Astrocyte (in vitro differentiated cells and primary cell): ENCODE measurements around the gene ANKH. TPM values are rescaled to one million over a fixed set of nuclear protein-coding genes. Genes with fewer than 3 reads are reported as not detected.

Experiments used
- DNase-seq: peaks from one replicate; pipeline ENCODE4 v3.0.0-alpha.2; 2010; ENCODE audit warnings: low read depth
- FAIRE-seq: peaks from 2 replicates; lab custom pipeline; 2011; peaks lifted over from hg19 to GRCh38; lab: Jason Lieb, UNC
- H2AFZ ChIP-seq: 2 replicates; pipeline ENCODE4 v1.6.0; 2012; ENCODE audit warnings: low read depth, low read length, inconsistent platforms
- H3K27ac ChIP-seq: 2 replicates; pipeline ENCODE4 v1.5.1; 2011; ENCODE audit warnings: low read depth, low read length, inconsistent platforms
- H3K27me3 ChIP-seq: 2 replicates; pipeline ENCODE4 v1.6.0; 2011; ENCODE audit warnings: low read length, inconsistent platforms; ENCODE audit not compliant: insufficient read depth
- H3K36me3 ChIP-seq: 2 replicates; pipeline ENCODE4 v1.5.1; 2011; ENCODE audit warnings: low read length, inconsistent platforms; ENCODE audit not compliant: insufficient read depth
- H3K4me1 ChIP-seq: 2 replicates; pipeline ENCODE4 v1.5.1; 2011; ENCODE audit warnings: low read length, inconsistent platforms; ENCODE audit not compliant: insufficient read depth
- H3K4me2 ChIP-seq: 2 replicates; pipeline ENCODE4 v1.6.0; 2012; ENCODE audit warnings: low read length, inconsistent platforms
- H3K4me3 ChIP-seq: 2 replicates; pipeline ENCODE4 v1.5.1; 2011; ENCODE audit warnings: low read depth, mild to moderate bottlenecking, low read length, inconsistent platforms; ENCODE audit not compliant: insufficient read depth
- H3K79me2 ChIP-seq: 2 replicates; pipeline ENCODE4 v1.6.0; 2012; ENCODE audit warnings: mild to moderate bottlenecking, low read length, inconsistent platforms; ENCODE audit not compliant: insufficient read depth
- H3K9ac ChIP-seq: 2 replicates; pipeline ENCODE4 v1.6.0; 2012; ENCODE audit warnings: mild to moderate bottlenecking, low read length, inconsistent platforms
- H3K9me3 ChIP-seq: 2 replicates; pipeline ENCODE4 v1.5.1; 2012; ENCODE audit warnings: low read depth, mild to moderate bottlenecking, low read length, inconsistent platforms; ENCODE audit not compliant: insufficient read depth
- H4K20me1 ChIP-seq: 2 replicates; pipeline ENCODE4 v1.6.0; 2012; ENCODE audit warnings: low read length, inconsistent platforms; ENCODE audit not compliant: insufficient read depth
- H3K27ac Mint-ChIP-seq: one replicate; pipeline ENCODE4 v1.8.0; 2021; ENCODE audit warnings: mild to moderate bottlenecking, mixed read lengths; ENCODE audit not compliant: unreplicated experiment
- H3K27me3 Mint-ChIP-seq: one replicate; pipeline ENCODE4 v1.8.0; 2021; ENCODE audit warnings: low read depth, mixed read lengths; ENCODE audit not compliant: unreplicated experiment
- H3K36me3 Mint-ChIP-seq: one replicate; pipeline ENCODE4 v1.8.0; 2021; ENCODE audit warnings: low read depth, mixed read lengths; ENCODE audit not compliant: unreplicated experiment
- H3K4me1 Mint-ChIP-seq: one replicate; pipeline ENCODE4 v1.8.0; 2021; ENCODE audit warnings: low read depth, mixed read lengths; ENCODE audit not compliant: unreplicated experiment
- H3K4me3 Mint-ChIP-seq: one replicate; pipeline ENCODE4 v1.8.0; 2021; ENCODE audit warnings: mild to moderate bottlenecking, moderate library complexity, mixed read lengths; ENCODE audit not compliant: unreplicated experiment
- H3K9me3 Mint-ChIP-seq: one replicate; pipeline ENCODE4 v1.8.0; 2021; ENCODE audit warnings: mild to moderate bottlenecking, mixed read lengths; ENCODE audit not compliant: unreplicated experiment
- CTCF ChIP-seq: IDR thresholded peaks from 2 replicates; pipeline ENCODE4 v1.5.1; 2011; ENCODE audit warnings: low read depth, mild to moderate bottlenecking, inconsistent platforms, low read length, moderate library complexity; ENCODE audit not compliant: insufficient read depth
- EZH2 ChIP-seq: IDR thresholded peaks from 2 replicates; pipeline ENCODE4 v1.6.1; 2012; ENCODE audit warnings: mild to moderate bottlenecking, low read length, inconsistent platforms; ENCODE audit not compliant: insufficient read depth
- total RNA-seq: library from RNA; stranded (reverse); gene quantifications from 2 replicates; pipeline ENCODE4 v1.2.1, GENCODE V29; 2021

Gene ANKH
- total RNA-seq, 1 donor from 2014 or later: 15.8 TPM

- Histone ChIP-seq H4K20me1 (peaks cover 12% of the 10 kb centered on the region), H3K79me2 (peaks cover 3% of the 10 kb centered on the region), H2AFZ (no peak overlapping the region), H3K9me3 (no peaks in the 10 kb centered on the region), H3K4me2 (no peak overlapping the region), H3K4me1 (peaks cover 5% of the 10 kb centered on the region), H3K27ac (no peak overlapping the region), H3K4me3 (no peak overlapping the region), H3K27me3 (no peaks in the 10 kb centered on the region), H3K36me3 (no peaks in the 10 kb centered on the region), H3K9ac (no peak overlapping the region)
- H3K27ac Mint-ChIP-seq: no peak overlapping the region
- FAIRE-seq (no peak), DNase-seq (no peak)
- TF ChIP-seq CTCF: no peak
- TF ChIP-seq EZH2: no peak
- H3K4me3 Mint-ChIP-seq: no peak overlapping the region
- H3K4me1 Mint-ChIP-seq: peaks cover 9% of the 10 kb centered on the region
- no peaks in the 10 kb centered on the region for H3K9me3 Mint-ChIP-seq
- no peaks in the 10 kb centered on the region for H3K36me3 Mint-ChIP-seq
- peaks cover 2% of the 10 kb centered on the region for H3K27me3 Mint-ChIP-seq
Measured at GRCh38 chr5:14848385-14848784, 23.2 kb downstream of the ANKH start.

- Histone ChIP-seq H3K4me1 (peaks cover 5% of the 10 kb centered on the region), H3K27ac (no peak overlapping the region)
Measured at GRCh38 chr5:14847471-14847870, 24.1 kb downstream of the ANKH start.

More at GRCh38 chr5:14847471-14847870, 24.1 kb downstream of the ANKH start:
- H3K27me3 ChIP-seq: no peaks in the 10 kb centered on the region
- no peak overlapping the region for H3K4me3 Mint-ChIP-seq
- no peak overlapping the region for H3K9ac ChIP-seq
- peaks cover 3% of the 10 kb centered on the region for H3K79me2 ChIP-seq
- no peaks in the 10 kb centered on the region for H3K9me3 Mint-ChIP-seq
- H3K27me3 Mint-ChIP-seq: peaks cover 2% of the 10 kb centered on the region
- H3K4me1 Mint-ChIP-seq: peaks cover 9% of the 10 kb centered on the region
- peaks cover 6% of the 10 kb centered on the region for H4K20me1 ChIP-seq
- H3K36me3 Mint-ChIP-seq: no peaks in the 10 kb centered on the region
- H3K36me3 ChIP-seq: no peaks in the 10 kb centered on the region
- no peaks in the 10 kb centered on the region for H3K9me3 ChIP-seq
- DNase-seq: no peak
- TF ChIP-seq EZH2: no peak
- TF ChIP-seq CTCF: no peak
- FAIRE-seq: no peak
- no peak overlapping the region for H3K27ac Mint-ChIP-seq
- H3K4me2 ChIP-seq: no peak overlapping the region
- no peak overlapping the region for H3K4me3 ChIP-seq
- no peak overlapping the region for H2AFZ ChIP-seq
